Type B pancreatic cell (in vitro differentiated cells): Measurements from ENCODE around the gene KRTAP4-2. TPM values are rescaled to one million over a fixed set of nuclear protein-coding genes. Genes with fewer than 3 reads are reported as not detected.
"Not testable (repeated sequence)": the region's sequence is repeated elsewhere in the genome, so short reads cannot be mapped to it uniquely, and the experiment has no call there.

Source experiments
- DNase-seq: peaks from one replicate; pipeline ENCODE4 v3.0.0; 2021; ENCODE audit warnings: mixed read lengths; ENCODE audit not compliant: unreplicated experiment; ENCODE audit errors: extremely low spot score
- H3K27ac Mint-ChIP-seq: 2 replicates; pipeline ENCODE4 v1.8.0; 2021; ENCODE audit warnings: mild to moderate bottlenecking, mixed read lengths
- H3K27me3 Mint-ChIP-seq: 2 replicates; pipeline ENCODE4 v1.8.0; 2021; ENCODE audit warnings: mixed read lengths
- H3K36me3 Mint-ChIP-seq: 2 replicates; pipeline ENCODE4 v1.8.0; 2021; ENCODE audit warnings: mixed read lengths
- H3K4me1 Mint-ChIP-seq: one replicate; pipeline ENCODE4 v1.8.0; 2021; ENCODE audit warnings: mixed read lengths; ENCODE audit not compliant: unreplicated experiment
- H3K4me3 Mint-ChIP-seq: 2 replicates; pipeline ENCODE4 v1.8.0; 2021; ENCODE audit warnings: mild to moderate bottlenecking, mixed read lengths
- H3K9me3 Mint-ChIP-seq: 2 replicates; pipeline ENCODE4 v1.8.0; 2021; ENCODE audit warnings: mixed read lengths
- CTCF ChIP-seq: fragments of 200-600 bp; sonication (generic); conservative IDR thresholded peaks from 2 replicates; pipeline ENCODE4 v1.5.0; 2021; ENCODE audit warnings: antibody characterized with exemption, mild to moderate bottlenecking
- total RNA-seq: library from RNA; stranded (reverse); gene quantifications from 2 replicates; pipeline ENCODE4 v1.2.1, GENCODE V29; 2021; ENCODE audit warnings: low replicate concordance

The KRTAP4-2 gene
- total RNA-seq, 1 donor from 2014 or later = not detected

GRCh38 chr17:41145261-41145660 is 32.8 kb downstream of the KRTAP4-2 start:
- Mint-ChIP-seq H3K4me1 (no peaks in the 10 kb centered on the region), H3K4me3 (no peak overlapping the region), H3K36me3 (peaks cover 8% of the 10 kb centered on the region), H3K27ac (no peak overlapping the region), H3K9me3 (peaks cover 22% of the 10 kb centered on the region), H3K27me3 (peaks cover 4% of the 10 kb centered on the region)
- DNase-seq = no peak
- TF ChIP-seq CTCF = no peak

GRCh38 chr17:41144846-41145245 is 33.2 kb downstream of the KRTAP4-2 start:
- peaks cover 4% of the 10 kb centered on the region for H3K27me3 Mint-ChIP-seq
- no peaks in the 10 kb centered on the region for H3K4me1 Mint-ChIP-seq
- H3K4me3 Mint-ChIP-seq = no peak overlapping the region
- peaks cover 22% of the 10 kb centered on the region for H3K9me3 Mint-ChIP-seq
- no peak for DNase-seq
- H3K27ac Mint-ChIP-seq = no peak overlapping the region
- no peak for TF ChIP-seq CTCF
- peaks cover 8% of the 10 kb centered on the region for H3K36me3 Mint-ChIP-seq

GRCh38 chr17:41141361-41141760 is 36.7 kb downstream of the KRTAP4-2 start:
- no peaks in the 10 kb centered on the region for H3K4me1 Mint-ChIP-seq
- H3K4me3 Mint-ChIP-seq = no peak overlapping the region
- H3K9me3 Mint-ChIP-seq = peaks cover 26% of the 10 kb centered on the region
- no peak for DNase-seq
- H3K36me3 Mint-ChIP-seq = peaks cover 12% of the 10 kb centered on the region
- H3K27me3 Mint-ChIP-seq = no peaks in the 10 kb centered on the region
- H3K27ac Mint-ChIP-seq = no peak overlapping the region
- TF ChIP-seq CTCF = no peak

GRCh38 chr17:41140360-41141131 is 37.5 kb downstream of the KRTAP4-2 start, which contains the start of gene KRTAP4-6:
Gene KRTAP4-6 (minus strand): TSS chr17:41140544. CDS start chr17:41140487, 57 bp downstream.
- TF ChIP-seq CTCF = no peak
- H3K27ac Mint-ChIP-seq = no peak within 1 kb of the TSS
- peaks cover 26% of the 10 kb centered on the region for H3K9me3 Mint-ChIP-seq
- peaks cover 12% of the 10 kb centered on the region for H3K36me3 Mint-ChIP-seq
- H3K4me3 Mint-ChIP-seq = no peak within 1 kb of the TSS
- no peak for DNase-seq
- H3K27me3 Mint-ChIP-seq = no peaks in the 10 kb centered on the region
- no peaks in the 10 kb centered on the region for H3K4me1 Mint-ChIP-seq

GRCh38 chr17:41139865-41140264 is 38.2 kb downstream of the KRTAP4-2 start:
- H3K4me3 Mint-ChIP-seq = not testable (repeated sequence)
- peaks cover 26% of the 10 kb centered on the region for H3K9me3 Mint-ChIP-seq

GRCh38 chr17:41133880-41134735 is 43.9 kb downstream of the KRTAP4-2 start:
- no peak for TF ChIP-seq CTCF
- Mint-ChIP-seq H3K4me1 (no peaks in the 10 kb centered on the region), H3K27me3 (no peaks in the 10 kb centered on the region), H3K9me3 (peaks cover 11% of the 10 kb centered on the region), H3K27ac (no peak overlapping the region), H3K4me3 (no peak overlapping the region), H3K36me3 (no peaks in the 10 kb centered on the region)
- DNase-seq = no peak

More at GRCh38 chr17:41139865-41140264, 38.2 kb downstream of the KRTAP4-2 start:
- H3K27ac Mint-ChIP-seq, H3K4me1 Mint-ChIP-seq, DNase-seq, H3K27me3 Mint-ChIP-seq: not testable (repeated sequence)
- peaks cover 12% of the 10 kb centered on the region for H3K36me3 Mint-ChIP-seq
